Trophoblast cell (in vitro differentiated cells and primary cell): Measurements from ENCODE around the gene ISX.

Experiments
- DNase-seq, 2 donors: peaks; one replicate each; pipeline ENCODE4 v3.0.0-alpha.2; 2016
- H2AFZ ChIP-seq: 2 replicates; pipeline ENCODE4 v1.6.1; 2013; ENCODE audit warnings: low read length, moderate library complexity, mild to moderate bottlenecking; ENCODE audit not compliant: insufficient read depth, poor library complexity
- H2AK5ac ChIP-seq: 2 replicates; pipeline ENCODE4 v1.6.1; 2013; ENCODE audit warnings: mild to moderate bottlenecking, low read length
- H2BK120ac ChIP-seq: 2 replicates; pipeline ENCODE4 v1.6.1; 2013; ENCODE audit warnings: low read length, mild to moderate bottlenecking, moderate library complexity; ENCODE audit not compliant: insufficient read depth, poor library complexity
- H2BK12ac ChIP-seq: 2 replicates; pipeline ENCODE4 v1.6.1; 2013; ENCODE audit warnings: mild to moderate bottlenecking, low read length, moderate library complexity
- H2BK5ac ChIP-seq: 2 replicates; pipeline ENCODE4 v1.6.1; 2013; ENCODE audit warnings: low read length, low read depth, moderate library complexity, mild to moderate bottlenecking; ENCODE audit not compliant: poor library complexity
- H3K14ac ChIP-seq: 2 replicates; pipeline ENCODE4 v1.6.1; 2013; ENCODE audit warnings: mild to moderate bottlenecking, low read length
- H3K18ac ChIP-seq: 2 replicates; pipeline ENCODE4 v1.6.1; 2013; ENCODE audit warnings: mild to moderate bottlenecking, low read length
- H3K23ac ChIP-seq: 2 replicates; pipeline ENCODE4 v1.6.1; 2013; ENCODE audit warnings: low read length
- H3K27ac ChIP-seq: 2 replicates; pipeline ENCODE4 v1.5.1; 2013; ENCODE audit warnings: low read depth, mild to moderate bottlenecking, inconsistent platforms, low read length, moderate library complexity
- H3K27me3 ChIP-seq: 2 replicates; pipeline ENCODE4 v1.6.1; 2013; ENCODE audit warnings: inconsistent platforms, mild to moderate bottlenecking, low read length, moderate library complexity; ENCODE audit not compliant: insufficient read depth
- H3K36me3 ChIP-seq, 2 experiments: 1 replicate in 1 of 2; 2 replicates in 1 of 2; pipeline ENCODE4 v1.6.1; 2013; ENCODE audit warnings: low read length in 2 of 2, mild to moderate bottlenecking in 2 of 2, moderate library complexity in 1 of 2; ENCODE audit not compliant: insufficient read depth in 2 of 2, control insufficient read depth in 1 of 2
- H3K4ac ChIP-seq: 2 replicates; pipeline ENCODE4 v1.6.1; 2013; ENCODE audit warnings: low read depth, mild to moderate bottlenecking, low read length, moderate library complexity
- H3K4me1 ChIP-seq, 2 experiments: 1 replicate in 1 of 2; 2 replicates in 1 of 2; pipeline ENCODE4 v1.6.1; 2013; ENCODE audit warnings: low read length in 2 of 2, mild to moderate bottlenecking in 2 of 2, moderate library complexity in 1 of 2; ENCODE audit not compliant: insufficient read depth in 2 of 2, control insufficient read depth in 1 of 2
- H3K4me2 ChIP-seq: 2 replicates; pipeline ENCODE4 v1.6.1; 2013; ENCODE audit warnings: inconsistent platforms, mild to moderate bottlenecking, low read length, moderate library complexity
- H3K4me3 ChIP-seq: 2 replicates; pipeline ENCODE4 v1.5.1; 2013; ENCODE audit warnings: mild to moderate bottlenecking, low read depth, low read length, inconsistent platforms
- H3K79me1 ChIP-seq: one replicate; pipeline ENCODE4 v1.6.1; 2013; ENCODE audit warnings: low read length
- H3K79me2 ChIP-seq: 2 replicates; pipeline ENCODE4 v1.6.1; 2013; ENCODE audit warnings: low read length, mild to moderate bottlenecking; ENCODE audit not compliant: control insufficient read depth, insufficient read depth, poor library complexity
- H3K9ac ChIP-seq: 2 replicates; pipeline ENCODE4 v1.6.1; 2013; ENCODE audit warnings: mild to moderate bottlenecking, low read length
- H3K9me3 ChIP-seq: 2 replicates; pipeline ENCODE4 v1.6.1; 2013; ENCODE audit warnings: low read depth, mild to moderate bottlenecking, control low read depth, inconsistent platforms, low read length; ENCODE audit not compliant: insufficient read depth
- H4K12ac ChIP-seq: 2 replicates; pipeline ENCODE4 v1.6.1; 2013; ENCODE audit warnings: low read depth, mild to moderate bottlenecking, low read length, moderate library complexity
- H4K8ac ChIP-seq: 2 replicates; pipeline ENCODE4 v1.6.1; 2013; ENCODE audit warnings: low read depth, mild to moderate bottlenecking, low read length, moderate library complexity
- H4K91ac ChIP-seq: one replicate; pipeline ENCODE4 v1.6.1; 2013; ENCODE audit warnings: low read depth, mild to moderate bottlenecking, low read length, moderate library complexity
- WGBS: extraction: QIAGEN DNeasy Blood & Tissue Kit; methylation state at CpG from one replicate; pipeline ENCODE4 v1.1.7; 2013; ENCODE audit warnings: missing lambda C conversion rate; ENCODE audit not compliant: insufficient read length, insufficient coverage; ENCODE audit errors: extremely low coverage; 5-methylcytosine and 5-hydroxymethylcytosine counted together

Gene ISX

DNA sequence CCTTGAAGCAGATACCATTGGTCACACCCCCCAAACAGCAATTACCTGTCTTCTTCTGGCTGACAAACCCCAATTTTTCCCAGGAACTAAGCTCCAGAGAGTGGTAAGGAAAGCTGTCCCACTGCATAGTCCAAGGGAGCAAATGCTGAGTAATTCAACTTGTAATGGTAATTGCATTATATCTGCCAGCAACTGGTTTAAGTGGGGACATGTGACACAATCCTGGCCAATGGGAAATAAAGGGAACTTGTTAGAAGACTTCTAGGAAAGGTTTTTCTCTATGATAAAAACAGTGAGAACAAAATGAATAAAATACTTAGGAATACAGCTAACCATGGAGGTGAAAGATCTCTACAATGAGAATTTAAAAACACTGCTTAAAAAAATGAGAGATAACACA, 9.5 kb upstream of the ISX start:
- Histone ChIP-seq H2BK120ac (no peak overlapping the region), H2BK12ac (no peak overlapping the region), H3K4me1 (no peaks in the 10 kb centered on the region), H2AFZ (no peak overlapping the region), H3K9ac (no peak overlapping the region), H3K79me2 (no peaks in the 10 kb centered on the region), H3K27ac (no peak overlapping the region), H3K4me2 (no peak overlapping the region), H3K4ac (no peak overlapping the region), H3K4me3 (no peak overlapping the region), H3K36me3 (no peaks in the 10 kb centered on the region), H3K79me1 (no peaks in the 10 kb centered on the region), H3K18ac (no peak overlapping the region), H3K9me3 (no peaks in the 10 kb centered on the region), H4K12ac (no peak overlapping the region), H4K91ac (no peak overlapping the region), H3K27me3 (no peaks in the 10 kb centered on the region), H2BK5ac (no peak overlapping the region), H3K14ac (no peak overlapping the region), H4K8ac (no peak overlapping the region), H3K23ac (no peak overlapping the region), H2AK5ac (no peak overlapping the region)
- DNase-seq = no peak

DNA sequence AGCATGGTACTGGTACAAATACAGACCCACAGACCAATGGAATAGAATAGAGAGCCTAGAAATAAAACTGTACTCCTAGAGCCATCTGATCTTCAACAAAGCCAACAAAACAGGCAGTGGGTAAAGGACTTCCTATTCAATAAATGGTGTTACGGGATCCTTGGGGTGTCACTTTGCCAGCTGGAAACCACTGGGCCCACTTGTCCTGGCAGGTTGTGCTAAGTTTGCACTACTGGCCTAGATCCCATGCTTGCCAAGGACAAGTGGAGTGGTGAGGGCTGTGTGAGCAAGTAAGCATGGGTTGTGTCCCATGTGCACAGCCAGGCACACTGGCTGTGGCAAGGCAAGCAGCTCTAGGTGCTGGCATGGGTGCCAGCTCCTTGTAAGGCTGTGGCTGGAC, 8.8 kb upstream of the ISX start:
- WGBS = no CpG with 5 or more reads among the region's 1 CpG
- H3K27me3 ChIP-seq = no peaks in the 10 kb centered on the region
- no peak for DNase-seq
- H3K9me3 ChIP-seq = no peaks in the 10 kb centered on the region
- H3K79me1 ChIP-seq = no peaks in the 10 kb centered on the region
- no peak overlapping the region for H3K18ac ChIP-seq
- H4K91ac ChIP-seq = no peak overlapping the region
- H2AFZ ChIP-seq = no peak overlapping the region
- H4K8ac ChIP-seq = no peak overlapping the region
- no peak overlapping the region for H3K23ac ChIP-seq
- H3K14ac ChIP-seq = no peak overlapping the region
- no peak overlapping the region for H3K4me2 ChIP-seq
- no peak overlapping the region for H4K12ac ChIP-seq
- no peak overlapping the region for H2BK12ac ChIP-seq
- no peaks in the 10 kb centered on the region for H3K4me1 ChIP-seq
- H3K4ac ChIP-seq = no peak overlapping the region
- H3K4me3 ChIP-seq = no peak overlapping the region
- no peak overlapping the region for H2BK120ac ChIP-seq
- no peaks in the 10 kb centered on the region for H3K79me2 ChIP-seq
- no peak overlapping the region for H2AK5ac ChIP-seq
- no peak overlapping the region for H3K27ac ChIP-seq
- H3K36me3 ChIP-seq = no peaks in the 10 kb centered on the region
- no peak overlapping the region for H3K9ac ChIP-seq
- H2BK5ac ChIP-seq = no peak overlapping the region

DNA sequence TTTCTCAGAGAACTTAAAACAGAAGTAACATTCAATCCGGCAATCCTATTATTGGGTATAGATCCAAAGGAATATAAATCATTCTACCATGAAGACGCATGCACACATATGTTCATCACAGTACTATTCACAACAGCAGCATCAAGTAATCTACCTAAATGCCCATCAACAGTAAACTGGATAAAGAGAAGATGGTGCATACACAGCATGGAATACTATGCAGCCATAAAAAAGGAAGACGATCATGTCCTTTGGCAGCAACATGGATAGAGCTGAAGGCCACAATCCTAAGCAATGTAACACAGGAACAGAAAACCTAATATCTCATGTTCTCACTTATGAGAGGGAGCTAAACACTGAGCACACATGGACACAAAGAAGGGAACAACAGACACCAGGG, 6.3 kb upstream of the ISX start:
- H3K14ac ChIP-seq = no peak overlapping the region
- no CpG with 5 or more reads among the region's 3 CpGs for WGBS

GRCh38 chr22:35064664-35065063, 1.3 kb upstream of the ISX start:
- H2AFZ ChIP-seq = no peak overlapping the region
- H2BK5ac ChIP-seq = no peak overlapping the region
- H4K12ac ChIP-seq = no peak overlapping the region
- H3K27me3 ChIP-seq = no peaks in the 10 kb centered on the region
- no peak overlapping the region for H3K27ac ChIP-seq
- no peak overlapping the region for H3K14ac ChIP-seq
- no peaks in the 10 kb centered on the region for H3K79me2 ChIP-seq
- no peaks in the 10 kb centered on the region for H3K36me3 ChIP-seq
- H3K18ac ChIP-seq = no peak overlapping the region
- H2BK120ac ChIP-seq = no peak overlapping the region
- no peak overlapping the region for H3K4ac ChIP-seq
- H3K4me3 ChIP-seq = no peak overlapping the region
- no peak for DNase-seq
- no peaks in the 10 kb centered on the region for H3K79me1 ChIP-seq
- H2AK5ac ChIP-seq = no peak overlapping the region
- H3K23ac ChIP-seq = no peak overlapping the region
- no peaks in the 10 kb centered on the region for H3K9me3 ChIP-seq
- H2BK12ac ChIP-seq = no peak overlapping the region
- no CpG with 5 or more reads among the region's 1 CpG for WGBS
- peaks cover 2 to 14% of the 10 kb centered on the region in 2 experiments for H3K4me1 ChIP-seq
- no peak overlapping the region for H3K9ac ChIP-seq
- peak overlapping the region; percentile 29 for H4K8ac ChIP-seq
- no peak overlapping the region for H4K91ac ChIP-seq
- no peak overlapping the region for H3K4me2 ChIP-seq

More for the DNA sequence above, 6.3 kb upstream of the ISX start:
- Histone ChIP-seq H2AFZ (no peak overlapping the region), H3K27ac (no peak overlapping the region), H3K79me2 (no peaks in the 10 kb centered on the region), H4K91ac (no peak overlapping the region), H2BK12ac (no peak overlapping the region), H3K4me1 (peaks cover 0 to 3% of the 10 kb centered on the region in 2 experiments), H3K4me3 (no peak overlapping the region), H2BK120ac (no peak overlapping the region), H3K9me3 (no peaks in the 10 kb centered on the region), H3K36me3 (no peaks in the 10 kb centered on the region), H3K23ac (no peak overlapping the region), H3K4me2 (no peak overlapping the region), H3K79me1 (no peaks in the 10 kb centered on the region), H4K12ac (no peak overlapping the region), H3K4ac (no peak overlapping the region), H3K27me3 (no peaks in the 10 kb centered on the region), H2BK5ac (no peak overlapping the region), H3K18ac (no peak overlapping the region), H3K9ac (no peak overlapping the region), H4K8ac (no peak overlapping the region), H2AK5ac (no peak overlapping the region)
- no peak for DNase-seq
